GM21367 (cell line): ENCODE measurements around the gene DAPL1.
"Not testable (repeated sequence)": the region's sequence is repeated elsewhere in the genome, so short reads cannot be mapped to it uniquely, and the experiment has no call there.

Experiments
- ATAC-seq: cut with Tn5 transposase; IDR thresholded peaks from one replicate; pipeline ENCODE4 v1.9.1; 2021; ENCODE audit not compliant: unreplicated experiment

The DAPL1 gene

GRCh38 chr2:158817588-158817987 is 22.5 kb downstream of the DAPL1 start:
- no peak for ATAC-seq

GRCh38 chr2:158818511-158818910 is 23.4 kb downstream of the DAPL1 start:
- ATAC-seq: no peak

- ATAC-seq: no peak
Measured at GRCh38 chr2:158822193-158822592, 27.1 kb downstream of the DAPL1 start.

- ATAC-seq: no peak
Measured at GRCh38 chr2:158823486-158824237, 28.5 kb downstream of the DAPL1 start.

- no peak for ATAC-seq
Measured at GRCh38 chr2:158825021-158825420, 29.9 kb downstream of the DAPL1 start.

- ATAC-seq: no peak
Measured at GRCh38 chr2:158826965-158827364, 31.8 kb downstream of the DAPL1 start.

GRCh38 chr2:158828378-158829164 is 33.5 kb downstream of the DAPL1 start:
- ATAC-seq: no peak

- ATAC-seq: no peak
Measured at GRCh38 chr2:158829167-158829566, 34.0 kb downstream of the DAPL1 start.

GRCh38 chr2:158830201-158830600 is 35.1 kb downstream of the DAPL1 start:
- ATAC-seq: no peak

- ATAC-seq: no peak
Measured at GRCh38 chr2:158835431-158835830, 40.3 kb downstream of the DAPL1 start.

GRCh38 chr2:158837645-158838044 is 42.5 kb downstream of the DAPL1 start:
- ATAC-seq: no peak

GRCh38 chr2:158841850-158842249 is 46.7 kb downstream of the DAPL1 start:
- ATAC-seq: no peak

- ATAC-seq: no peak
Measured at GRCh38 chr2:158845444-158845843, 50.3 kb downstream of the DAPL1 start.

- ATAC-seq: no peak
Measured at GRCh38 chr2:158845859-158846258, 50.7 kb downstream of the DAPL1 start.

- ATAC-seq: not testable (repeated sequence)
Measured at GRCh38 chr2:158847526-158847925, 52.4 kb downstream of the DAPL1 start.

GRCh38 chr2:158848031-158848970 is 53.2 kb downstream of the DAPL1 start:
- not testable (repeated sequence) for ATAC-seq

GRCh38 chr2:158860179-158860578 is 65.1 kb downstream of the DAPL1 start:
- not testable (repeated sequence) for ATAC-seq

- not testable (repeated sequence) for ATAC-seq
Measured at GRCh38 chr2:158861626-158862025, 66.5 kb downstream of the DAPL1 start.

- not testable (repeated sequence) for ATAC-seq
Measured at GRCh38 chr2:158865469-158865868, 70.4 kb downstream of the DAPL1 start.
